PFSK-1 (cell line): ENCODE results near the gene PARD3B.

Experiments used
- FOXP2 ChIP-seq: optimal IDR thresholded peaks from 2 replicates; pipeline ENCODE3; 2011; ENCODE audit warnings: borderline replicate concordance, control low read depth, inconsistent platforms; ENCODE audit not compliant: insufficient read depth; ENCODE audit errors: extremely low read length, extremely low read depth
- POLR2AphosphoS5 ChIP-seq: IDR thresholded peaks from 2 replicates; pipeline ENCODE4 v1.6.1; 2012; ENCODE audit warnings: low read depth, mild to moderate bottlenecking, control low read depth, low read length, moderate library complexity
- REST ChIP-seq, 2 experiments: IDR thresholded peaks; 2 replicates each; pipeline versions ENCODE4 v1.6.1 to v1.8.0; 2011 to 2012; ENCODE audit warnings: low read depth in 2 of 2, low read length in 2 of 2, control low read depth in 1 of 2, inconsistent platforms in 1 of 2, mild to moderate bottlenecking in 1 of 2, moderate library complexity in 1 of 2; ENCODE audit not compliant: insufficient read depth in 1 of 2
- SIN3A ChIP-seq: IDR thresholded peaks from 2 replicates; pipeline ENCODE4 v1.6.1; 2012; ENCODE audit warnings: mild to moderate bottlenecking, low read length, moderate library complexity, borderline replicate concordance; ENCODE audit not compliant: insufficient read depth
- TAF1 ChIP-seq: IDR thresholded peaks from 2 replicates; pipeline ENCODE4 v1.6.1; 2012; ENCODE audit warnings: low read length, control low read depth, borderline replicate concordance; ENCODE audit not compliant: insufficient read depth

The PARD3B gene

GRCh38 chr2:204535356-204535755 is 9.9 kb upstream of the PARD3B start:
- TF ChIP-seq POLR2AphosphoS5: no peak

GRCh38 chr2:204535764-204536163 is 9.5 kb upstream of the PARD3B start:
- TF ChIP-seq TAF1: no peak
- TF ChIP-seq SIN3A: no peak
- no peak for TF ChIP-seq FOXP2
- no peak for TF ChIP-seq POLR2AphosphoS5
- no peak for TF ChIP-seq REST (IDR thresholded peaks at IDR 0.05; ENCODE audit: insufficient read depth in 1 of 2, low read depth in 2 of 2, low read length in 2 of 2)

GRCh38 chr2:204538182-204539018 is 6.9 kb upstream of the PARD3B start:
- TF ChIP-seq POLR2AphosphoS5: no peak
- no peak for TF ChIP-seq REST (IDR thresholded peaks at IDR 0.05; ENCODE audit: insufficient read depth in 1 of 2, low read depth in 2 of 2, low read length in 2 of 2)
- TF ChIP-seq TAF1: no peak
- no peak for TF ChIP-seq FOXP2
- TF ChIP-seq SIN3A: no peak

GRCh38 chr2:204539019-204539385 is 6.3 kb upstream of the PARD3B start:
- TF ChIP-seq FOXP2: no peak
- TF ChIP-seq TAF1: no peak
- no peak for TF ChIP-seq REST (IDR thresholded peaks at IDR 0.05; ENCODE audit: insufficient read depth in 1 of 2, low read depth in 2 of 2, low read length in 2 of 2)
- no peak for TF ChIP-seq POLR2AphosphoS5
- TF ChIP-seq SIN3A: no peak

- TF ChIP-seq FOXP2 (no peak), SIN3A (no peak), REST (IDR thresholded peaks at IDR 0.05; ENCODE audit: insufficient read depth in 1 of 2, low read depth in 2 of 2, low read length in 2 of 2) (no peak), POLR2AphosphoS5 (no peak), TAF1 (no peak)
Observed at GRCh38 chr2:204541637-204542036, 3.6 kb upstream of the PARD3B start.
